Adrenal gland (tissue), 12 donors: ENCODE data around the gene ABCD4. TPM values are rescaled to one million over a fixed set of nuclear protein-coding genes. Genes with fewer than 3 reads are reported as not detected.

ENCODE experiments used
- DNase-seq, 7 donors: peaks; one replicate each; pipeline ENCODE4 v3.0.0-alpha.2; 2019 to 2020
- H3K27ac ChIP-seq, 5 donors: fragments of 200-600 bp; sonication (generic) in 4 of 5; 1 replicate in 3 of 5; 2 replicates in 2 of 5; pipeline versions ENCODE4 v1.5.1 to v1.8.0; 2016 to 2020; ENCODE audit warnings: mild to moderate bottlenecking in 1 of 5
- H3K27me3 ChIP-seq: fragments of 200-600 bp; 2 replicates; pipeline ENCODE4 v1.8.0; 2021
- H3K36me3 ChIP-seq, 2 donors: fragments of 200-600 bp; replicated peaks in 1 of 2; 1 replicate in 1 of 2; 2 replicates in 1 of 2; pipeline versions ENCODE4 v1.5.1 to v1.8.0; 2018 to 2022
- H3K4me1 ChIP-seq, 2 donors: fragments of 200-600 bp; replicated peaks in 1 of 2; 1 replicate in 1 of 2; 2 replicates in 1 of 2; pipeline versions ENCODE4 v1.5.1 to v1.8.0; 2018 to 2021
- H3K4me3 ChIP-seq, 4 donors: fragments of 200-600 bp; sonication (generic) in 3 of 4; one replicate each; pipeline ENCODE4 v1.5.1; 2016 to 2018
- H3K9me3 ChIP-seq, 3 donors: fragments of 200-600 bp; sonication (generic) in 1 of 3; replicated peaks in 1 of 3; 1 replicate in 2 of 3; 2 replicates in 1 of 3; pipeline versions ENCODE4 v1.5.1 to v1.8.0; 2016 to 2021
- POLR2A ChIP-seq, 2 donors: fragments of 450-650 bp; IDR thresholded peaks; one replicate each; pipeline ENCODE4 v1.6.1; 2017; ENCODE audit warnings: antibody characterized with exemption in 2 of 2, mild to moderate bottlenecking in 2 of 2, moderate library complexity in 1 of 2
- WGBS, 4 donors: extraction: QIAGEN DNeasy Blood & Tissue Kit in 2 of 4; methylation state at CpG; one replicate each; pipeline versions ENCODE4 v1.1.5 to v1.1.7; 2013 to 2017; 5-methylcytosine and 5-hydroxymethylcytosine counted together
- intact Hi-C, 2 donors: fragments of 100-400 bp; cut with DNase I; formaldehyde crosslinking; loops; one replicate each; pipeline versions ENCODE4 v1.14.1 to v1.15.0; 2022 to 2023
- polyA plus RNA-seq, 3 donors: library from polyadenylated mRNA; stranded (reverse); fragments of 200-250 nt in 2 of 3; fragments of 350-450 nt in 1 of 3; fragmentation: Illumina TruSeq in 1 of 3; extraction: RNeasy Lipid Tissue Mini Kit (QIAGEN cat#74804) in 1 of 3; gene quantifications; one replicate each; pipeline ENCODE4 v1.2.3, GENCODE V29; 2013 to 2014
- total RNA-seq, 9 donors: library from RNA; depleted of rRNA in 4 of 9; stranded (reverse); fragments of >200 nt in 4 of 9; fragments of 120-200 nt in 1 of 9; fragmentation: NEBNext Ultra II Directional in 1 of 9; extraction: Animal tissue kit (Norgen Biotek cat#: 25700) in 1 of 9; gene quantifications; one replicate each; pipeline versions ENCODE4 v1.1.0 to v1.2.4, GENCODE V29; 2013 to 2023
- TF ChIP-seq, protein P1 (sequence below), 6 experiments: fragments of 450-650 bp in 4 of 6; fragments of 200-600 bp in 2 of 6; sonication (generic) in 1 of 6; IDR thresholded peaks; 1 replicate in 5 of 6; 2 replicates in 1 of 6; pipeline versions ENCODE4 v1.5.1 to v1.8.0; 2016 to 2021; ENCODE audit warnings: antibody characterized with exemption in 6 of 6, mild to moderate bottlenecking in 2 of 6, moderate library complexity in 1 of 6
- donor health status: healthy with polysubstance abuse.
- donor health status: Bipolar disorder and iron deficiency.
- donor health status: DM: yes; HTN: yes; CAD: no.
- donor health status: DM: no; HTN: no; CAD: no.
- donor health status: DM: no; HTN: no; CAD: no.
- donor health status: DM: yes; HTN: yes; CAD: no.

The ABCD4 gene
- total and polyA plus RNA-seq, 12 donors: 18.4 to 111 (median 57.9) TPM

DNA sequence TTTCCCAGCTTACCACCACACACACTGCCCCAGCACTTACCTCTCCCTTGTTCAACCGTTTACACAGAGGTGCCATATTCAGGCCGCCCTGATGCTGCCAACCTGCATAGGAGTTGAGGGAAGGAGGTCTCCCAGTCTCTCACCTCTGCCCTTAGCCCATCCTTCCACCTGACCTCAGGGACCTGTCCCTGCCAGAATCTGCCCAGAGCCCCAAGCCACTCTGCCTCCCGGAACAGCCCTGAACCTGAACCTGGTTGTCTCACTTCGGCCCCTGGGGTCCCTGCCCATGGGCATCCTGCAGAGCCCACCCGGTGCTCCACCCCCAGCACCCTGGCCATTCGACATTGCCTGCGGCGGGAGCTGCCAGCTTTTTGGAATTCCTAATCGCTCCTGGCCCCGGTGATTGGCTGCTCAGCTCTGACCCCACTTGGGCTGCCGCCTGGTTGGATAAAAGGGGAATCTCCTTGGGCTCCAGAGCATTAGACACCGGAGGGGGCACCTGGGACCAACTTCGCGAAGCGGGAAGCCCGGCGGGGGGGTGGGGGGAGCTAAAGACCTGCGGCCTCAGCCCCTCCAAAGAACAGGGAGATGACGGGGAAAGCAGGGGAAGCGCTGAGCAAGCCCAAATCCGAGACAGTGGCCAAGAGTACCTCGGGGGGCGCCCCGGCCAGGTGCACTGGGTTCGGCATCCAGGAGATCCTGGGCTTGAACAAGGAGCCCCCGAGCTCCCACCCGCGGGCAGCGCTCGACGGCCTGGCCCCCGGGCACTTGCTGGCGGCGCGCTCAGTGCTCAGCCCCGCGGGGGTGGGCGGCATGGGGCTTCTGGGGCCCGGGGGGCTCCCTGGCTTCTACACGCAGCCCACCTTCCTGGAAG is 63.5 kb downstream of the ABCD4 start, which contains the start of gene VSX2:
Gene VSX2 (plus strand): TSS at position 476 of the 874 bp plus-strand sequence. CDS start 113 bp downstream, at position 589.
- Histone ChIP-seq H3K4me3 (peak within 1 kb of the TSS in 1 of 4 donors; percentile 44), H3K27ac (no peak within 1 kb of the TSS), H3K36me3 (no peaks in the 10 kb centered on the region), H3K9me3 (no peaks in the 10 kb centered on the region), H3K4me1 (peaks cover 14 to 26% of the 10 kb centered on the region in 2 donors), H3K27me3 (peaks cover 68% of the 10 kb centered on the region)
- 12 to 24% (median 14%) methylated on average over 16 to 40 of the region's 40 CpGs for WGBS, 4 donors
- intact Hi-C loops: no loop called here
- DNase-seq: no peak
- TF ChIP-seq POLR2A (IDR thresholded peaks at IDR 0.05): no peak
- TF ChIP-seq, protein P1, sequence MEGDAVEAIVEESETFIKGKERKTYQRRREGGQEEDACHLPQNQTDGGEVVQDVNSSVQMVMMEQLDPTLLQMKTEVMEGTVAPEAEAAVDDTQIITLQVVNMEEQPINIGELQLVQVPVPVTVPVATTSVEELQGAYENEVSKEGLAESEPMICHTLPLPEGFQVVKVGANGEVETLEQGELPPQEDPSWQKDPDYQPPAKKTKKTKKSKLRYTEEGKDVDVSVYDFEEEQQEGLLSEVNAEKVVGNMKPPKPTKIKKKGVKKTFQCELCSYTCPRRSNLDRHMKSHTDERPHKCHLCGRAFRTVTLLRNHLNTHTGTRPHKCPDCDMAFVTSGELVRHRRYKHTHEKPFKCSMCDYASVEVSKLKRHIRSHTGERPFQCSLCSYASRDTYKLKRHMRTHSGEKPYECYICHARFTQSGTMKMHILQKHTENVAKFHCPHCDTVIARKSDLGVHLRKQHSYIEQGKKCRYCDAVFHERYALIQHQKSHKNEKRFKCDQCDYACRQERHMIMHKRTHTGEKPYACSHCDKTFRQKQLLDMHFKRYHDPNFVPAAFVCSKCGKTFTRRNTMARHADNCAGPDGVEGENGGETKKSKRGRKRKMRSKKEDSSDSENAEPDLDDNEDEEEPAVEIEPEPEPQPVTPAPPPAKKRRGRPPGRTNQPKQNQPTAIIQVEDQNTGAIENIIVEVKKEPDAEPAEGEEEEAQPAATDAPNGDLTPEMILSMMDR (IDR thresholded peaks at IDR 0.05): no peak

DNA sequence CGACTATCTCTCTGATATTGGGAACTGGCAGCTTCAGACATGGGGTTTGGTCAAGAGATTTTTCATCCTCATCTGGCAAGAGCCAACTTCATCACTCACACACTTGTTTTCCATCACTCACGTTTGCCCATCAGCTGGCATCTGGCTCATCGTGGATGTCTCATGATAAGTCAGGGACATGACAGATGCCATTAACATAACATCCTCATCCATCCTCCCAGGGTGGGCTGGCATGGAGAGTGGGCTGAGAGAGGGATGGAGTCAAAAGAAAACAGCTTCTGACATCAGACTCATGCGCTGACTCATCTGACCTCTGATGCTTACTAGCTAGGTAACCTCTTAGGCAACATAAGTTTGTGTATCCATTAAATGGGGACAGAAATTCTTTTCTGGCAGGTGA is 65.3 kb downstream of the ABCD4 start:
- Histone ChIP-seq H3K4me3 (no peak overlapping the region), H3K27me3 (peaks cover 51% of the 10 kb centered on the region), H3K4me1 (peaks cover 14 to 26% of the 10 kb centered on the region in 2 donors), H3K27ac (no peak overlapping the region), H3K36me3 (no peaks in the 10 kb centered on the region), H3K9me3 (no peaks in the 10 kb centered on the region)
- no peak for TF ChIP-seq POLR2A (IDR thresholded peaks at IDR 0.05)
- TF ChIP-seq, protein P1 (IDR thresholded peaks at IDR 0.05): no peak
- intact Hi-C loops: no loop called here
- DNase-seq: no peak
- 74 to 82% (median 76%) methylated on average over 4 of the region's 4 CpGs for WGBS, 4 donors

Other genes with a start within 250 kb of the ABCD4 start
- gene ALDH6A1, start 218.5 kb downstream of the ABCD4 start, total RNA-seq: 10 to 100 TPM; 21.5 to 68.9 (median 37.4) TPM
- gene ALDH6A1, start 218.5 kb downstream of the ABCD4 start, polyA plus RNA-seq: 10 to 100 TPM in 1 of 3 donors, 1 to 10 TPM in 2; 5.9 to 27.8 (median 8.3) TPM
- gene LIN52, start 218.0 kb downstream of the ABCD4 start, total RNA-seq: 10 to 100 TPM in 3 of 9 donors, 1 to 10 TPM in 6; 5.1 to 12.4 (median 8.0) TPM
- 10 to 100 TPM in 1 of 3 donors, 1 to 10 TPM in 2; 4.6 to 14.3 (median 6.5) TPM for gene LIN52, start 218.0 kb downstream of the ABCD4 start, polyA plus RNA-seq
- gene VSX2, start 63.5 kb downstream of the ABCD4 start, total RNA-seq: not detected
- not detected for gene VSX2, start 63.5 kb downstream of the ABCD4 start, polyA plus RNA-seq
- under 1 TPM in 2 of 9 donors, not detected in 7; 0.11 to 0.23 TPM for gene VRTN, start 45.5 kb upstream of the ABCD4 start, total RNA-seq
- not detected for gene VRTN, start 45.5 kb upstream of the ABCD4 start, polyA plus RNA-seq
- under 1 TPM in 4 of 9 donors, not detected in 5; 0.06 to 0.51 (median 0.18) TPM for gene SYNDIG1L, start 123.3 kb upstream of the ABCD4 start, total RNA-seq
- under 1 TPM; 0.05 to 0.27 (median 0.24) TPM for gene SYNDIG1L, start 123.3 kb upstream of the ABCD4 start, polyA plus RNA-seq
- 1,000 to 10,000 TPM in 1 of 9 donors, 100 to 1,000 TPM in 8; 140 to 1,243 (median 300) TPM for gene NPC2, start 190.4 kb upstream of the ABCD4 start, total RNA-seq
- 100 to 1,000 TPM; 179 to 375 (median 297) TPM for gene NPC2, start 190.4 kb upstream of the ABCD4 start, polyA plus RNA-seq
- 10 to 100 TPM; 13.2 to 63.6 (median 48.3) TPM for gene ISCA2, start 190.8 kb upstream of the ABCD4 start, total RNA-seq
- gene ISCA2, start 190.8 kb upstream of the ABCD4 start, polyA plus RNA-seq: 10 to 100 TPM; 20.7 to 50.4 (median 21.5) TPM